PC-3 (cell line): ENCODE data around the gene PLXNA1.

Experiments
- EZH2 ChIP-seq: fragments of 300-600 bp; sonication (generic); IDR thresholded peaks from one replicate; pipeline ENCODE4 v1.6.1; 2017; ENCODE audit warnings: antibody characterized with exemption, mild to moderate bottlenecking, low read length; ENCODE audit not compliant: unreplicated experiment
- EZH2phosphoT487 ChIP-seq: fragments of 300-600 bp; sonication (generic); IDR thresholded peaks from 2 replicates; pipeline ENCODE4 v1.6.1; 2018; ENCODE audit warnings: mild to moderate bottlenecking, antibody characterized with exemption, low read length, borderline replicate concordance
- TF ChIP-seq, protein P1 (sequence below): fragments of 300-600 bp; sonication (generic); conservative IDR thresholded peaks from 2 replicates; pipeline ENCODE4 v1.5.1; 2017; ENCODE audit warnings: antibody characterized with exemption, low read depth, mild to moderate bottlenecking, low read length

DNA sequence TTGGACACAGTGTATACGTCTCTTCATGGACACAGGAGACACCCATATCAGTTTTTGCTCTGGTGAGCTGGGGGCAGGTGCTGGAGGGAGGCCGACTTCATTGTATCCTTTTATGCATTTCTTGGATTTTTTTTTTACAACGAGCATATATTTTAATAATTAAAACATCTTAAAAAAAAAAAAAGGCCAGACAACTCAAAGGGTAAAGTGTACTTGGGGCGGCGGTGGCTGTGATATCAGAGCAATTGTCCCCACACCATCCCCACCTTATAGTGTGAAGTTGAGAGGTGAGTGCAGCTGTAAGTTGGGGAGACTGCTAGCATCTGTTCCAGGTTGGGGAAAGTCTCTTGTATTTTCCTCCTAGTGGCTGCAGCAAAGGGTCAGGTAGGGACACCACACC lies 12.0 kb upstream of the PLXNA1 start:
- TF ChIP-seq EZH2: no peak
- TF ChIP-seq, protein P1, sequence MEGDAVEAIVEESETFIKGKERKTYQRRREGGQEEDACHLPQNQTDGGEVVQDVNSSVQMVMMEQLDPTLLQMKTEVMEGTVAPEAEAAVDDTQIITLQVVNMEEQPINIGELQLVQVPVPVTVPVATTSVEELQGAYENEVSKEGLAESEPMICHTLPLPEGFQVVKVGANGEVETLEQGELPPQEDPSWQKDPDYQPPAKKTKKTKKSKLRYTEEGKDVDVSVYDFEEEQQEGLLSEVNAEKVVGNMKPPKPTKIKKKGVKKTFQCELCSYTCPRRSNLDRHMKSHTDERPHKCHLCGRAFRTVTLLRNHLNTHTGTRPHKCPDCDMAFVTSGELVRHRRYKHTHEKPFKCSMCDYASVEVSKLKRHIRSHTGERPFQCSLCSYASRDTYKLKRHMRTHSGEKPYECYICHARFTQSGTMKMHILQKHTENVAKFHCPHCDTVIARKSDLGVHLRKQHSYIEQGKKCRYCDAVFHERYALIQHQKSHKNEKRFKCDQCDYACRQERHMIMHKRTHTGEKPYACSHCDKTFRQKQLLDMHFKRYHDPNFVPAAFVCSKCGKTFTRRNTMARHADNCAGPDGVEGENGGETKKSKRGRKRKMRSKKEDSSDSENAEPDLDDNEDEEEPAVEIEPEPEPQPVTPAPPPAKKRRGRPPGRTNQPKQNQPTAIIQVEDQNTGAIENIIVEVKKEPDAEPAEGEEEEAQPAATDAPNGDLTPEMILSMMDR: no peak
- TF ChIP-seq EZH2phosphoT487: no peak
